Ovary (tissue), 3 donors: ENCODE measurements around the gene WFDC1.

ENCODE experiments used
- POLR2A ChIP-seq: fragments of 450-650 bp; IDR thresholded peaks from one replicate; pipeline ENCODE4 v1.6.1; 2017; ENCODE audit warnings: antibody characterized with exemption, mild to moderate bottlenecking, moderate library complexity
- TF ChIP-seq, protein P1 (sequence below), 3 donors: fragments of 450-650 bp in 2 of 3; fragments of 200-600 bp in 1 of 3; IDR thresholded peaks; one replicate each; pipeline versions ENCODE4 v1.5.1 to v1.8.0; 2016 to 2022; ENCODE audit warnings: antibody characterized with exemption in 3 of 3, mild to moderate bottlenecking in 1 of 3
- donor health status: DM: no; HTN: no; CAD: no.

DNA sequence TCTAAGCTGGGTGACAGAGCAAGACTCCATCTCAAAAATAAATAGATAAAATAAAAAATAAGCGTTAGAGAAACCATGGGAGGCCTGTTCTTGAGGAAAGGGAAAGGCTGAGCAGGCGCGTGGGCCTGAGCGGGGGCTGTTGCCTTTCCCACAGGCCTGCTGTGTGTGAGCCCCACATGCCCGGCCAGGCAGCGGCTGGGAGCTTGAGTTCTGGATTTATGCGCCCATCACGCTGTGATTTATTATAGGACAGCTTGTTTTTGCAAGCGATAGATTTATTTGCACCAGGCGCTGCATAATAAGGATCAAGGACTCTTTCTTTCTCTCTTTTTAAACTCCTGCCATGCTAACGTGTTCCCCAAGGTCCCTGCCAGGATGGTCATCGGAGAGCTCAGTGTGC lies 14.8 kb upstream of the WFDC1 start:
- TF ChIP-seq, protein P1, sequence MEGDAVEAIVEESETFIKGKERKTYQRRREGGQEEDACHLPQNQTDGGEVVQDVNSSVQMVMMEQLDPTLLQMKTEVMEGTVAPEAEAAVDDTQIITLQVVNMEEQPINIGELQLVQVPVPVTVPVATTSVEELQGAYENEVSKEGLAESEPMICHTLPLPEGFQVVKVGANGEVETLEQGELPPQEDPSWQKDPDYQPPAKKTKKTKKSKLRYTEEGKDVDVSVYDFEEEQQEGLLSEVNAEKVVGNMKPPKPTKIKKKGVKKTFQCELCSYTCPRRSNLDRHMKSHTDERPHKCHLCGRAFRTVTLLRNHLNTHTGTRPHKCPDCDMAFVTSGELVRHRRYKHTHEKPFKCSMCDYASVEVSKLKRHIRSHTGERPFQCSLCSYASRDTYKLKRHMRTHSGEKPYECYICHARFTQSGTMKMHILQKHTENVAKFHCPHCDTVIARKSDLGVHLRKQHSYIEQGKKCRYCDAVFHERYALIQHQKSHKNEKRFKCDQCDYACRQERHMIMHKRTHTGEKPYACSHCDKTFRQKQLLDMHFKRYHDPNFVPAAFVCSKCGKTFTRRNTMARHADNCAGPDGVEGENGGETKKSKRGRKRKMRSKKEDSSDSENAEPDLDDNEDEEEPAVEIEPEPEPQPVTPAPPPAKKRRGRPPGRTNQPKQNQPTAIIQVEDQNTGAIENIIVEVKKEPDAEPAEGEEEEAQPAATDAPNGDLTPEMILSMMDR (IDR thresholded peaks at IDR 0.05), result no peak
- TF ChIP-seq POLR2A, result no peak
